ENCODE results near the gene STK39. TPM values are rescaled to one million over a fixed set of nuclear protein-coding genes. Genes with fewer than 3 reads are reported as not detected.

STK39 gene
- 18.8 and 25.2 TPM in 2 replicates for polyA plus RNA-seq (2011; rRNA removed)
- polyA minus RNA-seq (2011; rRNA and poly(A)+ RNA removed) = 10.4 and 16.5 TPM in 2 replicates

DNA sequence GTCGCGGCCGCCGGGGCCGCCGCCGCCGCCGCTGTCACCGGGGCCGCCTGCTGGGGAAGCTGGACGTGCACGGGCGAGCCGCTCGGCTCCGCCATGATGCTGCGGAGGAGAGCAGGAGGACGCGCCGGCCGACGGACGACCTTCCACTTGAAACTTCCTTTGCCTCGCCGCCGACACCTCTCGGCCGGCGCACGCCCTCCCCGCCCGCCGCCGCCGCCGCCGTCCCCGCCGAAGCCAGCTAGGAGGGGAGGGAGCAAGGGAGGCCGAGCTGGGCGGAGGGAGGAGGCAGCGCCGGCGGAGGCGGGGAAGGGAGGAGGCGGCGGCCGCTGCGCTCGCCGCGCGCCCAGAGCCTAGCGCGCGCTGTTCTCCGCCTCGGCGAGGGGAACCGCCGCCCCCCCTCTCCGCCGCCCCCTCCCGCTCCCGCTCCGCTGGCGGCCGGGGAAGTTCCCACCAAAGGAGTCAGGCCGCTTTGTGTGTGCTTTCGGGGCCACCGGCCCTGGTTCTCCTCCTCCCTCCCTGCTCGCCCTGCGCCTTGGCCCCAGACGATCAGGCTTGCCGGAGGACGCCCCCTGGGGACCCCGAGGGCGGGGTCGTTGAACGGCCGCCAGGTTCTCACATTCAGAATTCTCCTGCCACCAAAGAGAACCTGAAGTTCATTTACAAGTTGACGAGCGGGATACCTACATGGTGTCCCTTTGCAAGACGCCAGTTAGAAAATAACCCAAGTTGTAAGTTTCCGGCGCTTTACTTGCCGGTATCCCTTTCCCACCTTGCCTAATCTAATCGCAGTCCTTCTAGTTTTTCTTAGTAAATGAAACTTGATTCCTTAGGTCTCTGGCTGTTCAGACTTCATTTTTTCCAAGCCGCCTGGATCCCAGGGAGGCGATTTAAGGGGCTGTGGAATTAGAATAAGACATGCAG, at the start of gene STK39:
Gene STK39 (minus strand): TSS at position 255 of the 921 bp plus-strand sequence. CDS start 160 bp downstream, at position 95.
- peak within 1 kb of the TSS; percentile 70 for H3K27ac ChIP-seq (ENCODE audit: low read depth, low read length)
- no peaks in the 10 kb centered on the region for H3K9me3 ChIP-seq (ENCODE audit: control insufficient read depth, insufficient read depth, low read length)
- POLR2A ChIA-PET = interaction anchor here (0.6 kb wide), 2 partner anchors 29 to 194 kb away, joined by 3 to 7 read pairs; no protein-coding TSS in a partner anchor
- CTCF ChIA-PET = no interaction called here
- peak within 1 kb of the TSS; percentile 83 for H3K4me3 ChIP-seq (ENCODE audit: low read depth, low read length)
- TF ChIP-seq, protein P1, sequence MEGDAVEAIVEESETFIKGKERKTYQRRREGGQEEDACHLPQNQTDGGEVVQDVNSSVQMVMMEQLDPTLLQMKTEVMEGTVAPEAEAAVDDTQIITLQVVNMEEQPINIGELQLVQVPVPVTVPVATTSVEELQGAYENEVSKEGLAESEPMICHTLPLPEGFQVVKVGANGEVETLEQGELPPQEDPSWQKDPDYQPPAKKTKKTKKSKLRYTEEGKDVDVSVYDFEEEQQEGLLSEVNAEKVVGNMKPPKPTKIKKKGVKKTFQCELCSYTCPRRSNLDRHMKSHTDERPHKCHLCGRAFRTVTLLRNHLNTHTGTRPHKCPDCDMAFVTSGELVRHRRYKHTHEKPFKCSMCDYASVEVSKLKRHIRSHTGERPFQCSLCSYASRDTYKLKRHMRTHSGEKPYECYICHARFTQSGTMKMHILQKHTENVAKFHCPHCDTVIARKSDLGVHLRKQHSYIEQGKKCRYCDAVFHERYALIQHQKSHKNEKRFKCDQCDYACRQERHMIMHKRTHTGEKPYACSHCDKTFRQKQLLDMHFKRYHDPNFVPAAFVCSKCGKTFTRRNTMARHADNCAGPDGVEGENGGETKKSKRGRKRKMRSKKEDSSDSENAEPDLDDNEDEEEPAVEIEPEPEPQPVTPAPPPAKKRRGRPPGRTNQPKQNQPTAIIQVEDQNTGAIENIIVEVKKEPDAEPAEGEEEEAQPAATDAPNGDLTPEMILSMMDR (IDR thresholded peaks at IDR 0.05; ENCODE audit: low read depth, low read length) = no peak
- H3K27me3 ChIP-seq (ENCODE audit: control insufficient read depth, insufficient read depth, low read length) = no peaks in the 10 kb centered on the region
- no peak for DNase-seq (ENCODE audit: low read depth, low spot score)

DNA sequence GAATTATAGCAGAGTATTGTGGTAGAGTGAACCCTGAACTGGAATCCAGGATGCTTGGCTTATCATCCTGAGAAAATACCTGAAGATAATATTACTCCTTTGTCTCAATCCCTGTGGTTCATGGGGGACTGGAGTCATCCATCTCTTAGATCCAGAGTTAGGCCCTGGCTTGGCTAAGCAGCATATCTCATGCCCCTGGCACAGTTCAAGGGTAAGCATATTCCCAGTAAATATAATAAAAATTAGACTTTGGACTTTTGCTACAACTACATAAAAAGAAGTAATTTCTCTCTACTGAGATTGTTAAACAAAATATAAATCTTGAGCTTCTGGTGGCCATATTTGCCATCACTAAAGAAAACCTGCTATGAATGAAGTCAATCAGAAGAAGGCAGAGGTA, 47.7 kb upstream of the STK39 start:
- TF ChIP-seq, protein P1 (IDR thresholded peaks at IDR 0.05; ENCODE audit: low read depth, low read length) = no peak
- H3K9me3 ChIP-seq (ENCODE audit: control insufficient read depth, insufficient read depth, low read length) = no peaks in the 10 kb centered on the region
- H3K4me3 ChIP-seq (ENCODE audit: low read depth, low read length) = no peak overlapping the region
- DNase-seq (ENCODE audit: low read depth, low spot score) = no peak
- H3K27me3 ChIP-seq (ENCODE audit: control insufficient read depth, insufficient read depth, low read length) = no peaks in the 10 kb centered on the region
- ChIA-PET POLR2A (no interaction called here), CTCF (no interaction called here)
- H3K27ac ChIP-seq (ENCODE audit: low read depth, low read length) = no peak overlapping the region

DNA sequence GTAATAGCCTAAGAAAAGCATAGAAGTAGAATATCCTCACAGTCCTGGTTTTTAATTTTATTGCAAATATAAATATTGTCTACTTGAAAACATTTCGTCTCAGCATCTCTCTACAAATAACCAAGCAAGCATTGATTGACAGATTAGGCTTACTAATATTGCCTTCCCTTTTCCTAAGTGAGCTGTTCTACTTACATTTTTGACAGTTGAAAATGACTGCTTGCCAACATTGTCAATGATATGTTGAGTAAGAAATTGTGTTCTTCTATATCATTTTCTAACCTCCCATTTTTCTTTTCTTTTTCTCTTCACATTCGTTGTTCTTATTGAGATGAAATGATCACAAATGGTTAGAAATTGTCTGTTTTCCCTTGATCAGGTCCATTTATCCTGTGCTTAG, 47.0 kb upstream of the STK39 start:
- no peak for DNase-seq (ENCODE audit: low read depth, low spot score)
- Histone ChIP-seq H3K4me3 (ENCODE audit: low read depth, low read length) (no peak overlapping the region), H3K9me3 (ENCODE audit: control insufficient read depth, insufficient read depth, low read length) (no peaks in the 10 kb centered on the region), H3K27ac (ENCODE audit: low read depth, low read length) (no peak overlapping the region), H3K27me3 (ENCODE audit: control insufficient read depth, insufficient read depth, low read length) (no peaks in the 10 kb centered on the region)
- TF ChIP-seq, protein P1 (IDR thresholded peaks at IDR 0.05; ENCODE audit: low read depth, low read length) = no peak
- ChIA-PET POLR2A (no interaction called here), CTCF (no interaction called here)

DNA sequence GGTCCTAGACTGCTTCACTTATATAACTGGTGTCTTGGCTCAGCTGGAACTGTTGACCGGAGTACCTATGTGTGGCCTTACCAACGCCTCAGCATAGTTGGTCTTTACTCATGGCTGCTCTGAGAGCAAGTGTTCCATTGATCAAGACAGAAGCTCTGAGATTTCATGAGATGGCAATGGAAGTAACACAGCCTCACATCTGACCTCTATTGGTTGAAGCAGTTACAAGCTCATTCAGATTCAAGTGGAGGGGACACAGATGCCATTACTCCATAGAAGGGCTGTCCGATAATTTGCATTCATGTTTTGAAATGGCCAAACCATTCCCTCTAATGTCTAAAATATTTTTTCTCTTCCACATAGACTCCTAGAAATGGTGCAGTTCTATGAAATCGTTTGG, 46.4 kb upstream of the STK39 start:
- no peak for DNase-seq (ENCODE audit: low read depth, low spot score)
- H3K27ac ChIP-seq (ENCODE audit: low read depth, low read length) = no peak overlapping the region
- H3K9me3 ChIP-seq (ENCODE audit: control insufficient read depth, insufficient read depth, low read length) = no peaks in the 10 kb centered on the region
- TF ChIP-seq, protein P1 (IDR thresholded peaks at IDR 0.05; ENCODE audit: low read depth, low read length) = no peak
- ChIA-PET POLR2A (no interaction called here), CTCF (interaction anchor here (0.6 kb wide), 1 partner anchor 64 kb away, joined by 4 read pairs; no protein-coding TSS in a partner anchor)
- no peak overlapping the region for H3K4me3 ChIP-seq (ENCODE audit: low read depth, low read length)
- H3K27me3 ChIP-seq (ENCODE audit: control insufficient read depth, insufficient read depth, low read length) = no peaks in the 10 kb centered on the region

DNA sequence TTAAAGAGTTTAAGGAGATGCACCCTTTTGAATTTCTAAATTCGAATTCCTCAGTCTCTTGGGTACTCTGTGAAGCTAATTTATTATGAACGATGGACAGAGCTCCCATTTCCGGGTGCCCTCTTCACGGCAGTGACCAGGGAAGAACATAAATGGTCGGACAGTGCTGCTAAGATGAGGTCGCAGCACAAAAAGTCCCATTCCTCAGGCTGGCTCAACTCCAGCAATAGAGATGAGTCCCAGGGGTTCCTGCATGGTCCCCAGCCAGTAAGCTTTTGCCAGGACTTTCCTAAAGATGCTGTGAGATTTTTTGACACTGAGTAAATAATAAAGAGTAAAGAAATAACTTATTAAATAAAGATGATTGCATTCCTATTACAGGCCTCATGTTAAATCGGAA, 43.0 kb upstream of the STK39 start:
- H3K27ac ChIP-seq (ENCODE audit: low read depth, low read length) = no peak overlapping the region
- ChIA-PET POLR2A (no interaction called here), CTCF (no interaction called here)
- no peak for DNase-seq (ENCODE audit: low read depth, low spot score)
- TF ChIP-seq, protein P1 (IDR thresholded peaks at IDR 0.05; ENCODE audit: low read depth, low read length) = no peak
- no peak overlapping the region for H3K4me3 ChIP-seq (ENCODE audit: low read depth, low read length)
- H3K9me3 ChIP-seq (ENCODE audit: control insufficient read depth, insufficient read depth, low read length) = no peaks in the 10 kb centered on the region
- H3K27me3 ChIP-seq (ENCODE audit: control insufficient read depth, insufficient read depth, low read length) = no peaks in the 10 kb centered on the region

Measured in AG04450 (cell line).